Measurements from ENCODE around the gene C20orf144.

GRCh38 chr20:33655164-33655563, 7.0 kb upstream of the C20orf144 start:
- TF ChIP-seq CTCF (conservative IDR thresholded peaks at IDR 0.05; ENCODE audit: low read depth, low read length) (no peak), EZH2 (IDR thresholded peaks at IDR 0.05; ENCODE audit: low read length, unreplicated experiment) (no peak), EZH2phosphoT487 (IDR thresholded peaks at IDR 0.05; ENCODE audit: borderline replicate concordance, low read length) (no peak)

Data from PC-3 (cell line).